HepG2 (cell line): ENCODE results near the gene WASF1. TPM values are rescaled to one million over a fixed set of nuclear protein-coding genes. Genes with fewer than 3 reads are reported as not detected.
A peak's percentile ranks its signal among the peaks of the same experiment; 100 is the strongest.

ENCODE experiments used
- AFF4 ChIP-seq: sonication (generic); formaldehyde crosslinking; IDR thresholded peaks from 2 replicates; pipeline ENCODE4 v1.4.0; 2020; ENCODE audit warnings: missing genetic modification reagents
- AGO2 ChIP-seq: fragments of 200-400 bp; formaldehyde crosslinking; optimal IDR thresholded peaks from 2 replicates; pipeline ENCODE3; 2017; ENCODE audit warnings: mild to moderate bottlenecking, low read depth, low read length, moderate library complexity
- CTCF ChIP-seq: sonication (generic); formaldehyde crosslinking; IDR thresholded peaks from 2 replicates; pipeline ENCODE4 v1.5.0; 2020; ENCODE audit warnings: mild to moderate bottlenecking, missing genetic modification reagents, moderate library complexity
- FOXA1 ChIP-seq, 2 experiments: fragments of 450-650 bp in 1 of 2; sonication (generic) in 1 of 2; formaldehyde crosslinking in 1 of 2; IDR thresholded peaks; 2 replicates each; pipeline versions ENCODE4 v1.4.0 to v1.6.1; 2016 to 2020; ENCODE audit warnings: missing genetic modification reagents in 1 of 2
- HDAC2 ChIP-seq: sonication (generic); formaldehyde crosslinking; IDR thresholded peaks from 2 replicates; pipeline ENCODE4 v1.4.0; 2020; ENCODE audit warnings: missing genetic modification reagents
- MED1 ChIP-seq: sonication (generic); formaldehyde crosslinking; IDR thresholded peaks from 2 replicates; pipeline ENCODE4 v1.4.0; 2020; ENCODE audit warnings: missing genetic modification reagents
- MLX ChIP-seq: IDR thresholded peaks from 2 replicates; pipeline ENCODE4 v1.6.1; 2016
- NAIF1 ChIP-seq: sonication (generic); formaldehyde crosslinking; IDR thresholded peaks from 2 replicates; pipeline ENCODE4 v1.5.0; 2020; ENCODE audit warnings: mild to moderate bottlenecking, missing genetic modification reagents, borderline replicate concordance
- NFE2 ChIP-seq: sonication (generic); formaldehyde crosslinking; IDR thresholded peaks from 2 replicates; pipeline ENCODE4 v1.4.0; 2020; ENCODE audit warnings: missing genetic modification reagents
- NR0B2 ChIP-seq: sonication (generic); formaldehyde crosslinking; IDR thresholded peaks from 2 replicates; pipeline ENCODE4 v1.4.0; 2020; ENCODE audit warnings: mild to moderate bottlenecking, missing genetic modification reagents
- RFXAP ChIP-seq: sonication (generic); formaldehyde crosslinking; IDR thresholded peaks from 2 replicates; pipeline ENCODE4 v1.4.0; 2020; ENCODE audit warnings: missing genetic modification reagents, borderline replicate concordance
- SMAD1 ChIP-seq: sonication (generic); formaldehyde crosslinking; IDR thresholded peaks from 2 replicates; pipeline ENCODE4 v1.4.0; 2020; ENCODE audit warnings: missing genetic modification reagents, low read depth, mild to moderate bottlenecking, borderline replicate concordance
- STAG1 ChIP-seq: sonication (generic); formaldehyde crosslinking; IDR thresholded peaks from 2 replicates; pipeline ENCODE4 v1.4.0; 2020; ENCODE audit warnings: missing genetic modification reagents
- YEATS4 ChIP-seq: sonication (generic); formaldehyde crosslinking; IDR thresholded peaks from 2 replicates; pipeline ENCODE4 v1.4.0; 2020; ENCODE audit warnings: missing genetic modification reagents, borderline replicate concordance
- ZNF687 ChIP-seq: sonication (generic); formaldehyde crosslinking; IDR thresholded peaks from 2 replicates; pipeline ENCODE4 v1.5.1; 2020; ENCODE audit warnings: mild to moderate bottlenecking, missing genetic modification reagents, moderate library complexity
- polyA plus RNA-seq, 8 experiments: library from polyadenylated mRNA; depleted of rRNA in 3 of 8; stranded (reverse) in 7 of 8; unstranded in 1 of 8; fragments of >200 nt; fragmentation: Illumina TruSeq in 4 of 8; extraction: Trizol in 4 of 8; gene quantifications; 2 replicates each; pipeline versions ENCODE4 v1.2.1 to v1.2.3, GENCODE V29; 2011 to 2016; ENCODE audit warnings: low read depth in 4 of 8, missing spikeins in 1 of 8, mixed read lengths in 1 of 8; ENCODE audit not compliant: insufficient read depth in 1 of 8
- total RNA-seq, 5 experiments: library from RNA; depleted of rRNA; stranded (reverse); fragments of >200 nt; fragmentation: Illumina TruSeq; extraction: Trizol; gene quantifications; 2 replicates each; pipeline ENCODE4 v1.2.3, GENCODE V29; 2016; ENCODE audit warnings: low read depth in 1 of 5

WASF1 gene
- total and polyA plus RNA-seq, 2 of the 13 experiments (the other 11 are each of a cell fraction or from before 2014, with no cell fraction given): 8.5 to 17.3 TPM

- TF ChIP-seq HDAC2 (peak; percentile 66; the same call in 1 of the 2 replicates), CTCF (no peak), MED1 (CRISPR knock-in tag) (0 out of 2 replicates have a peak, but pooled peaks have one; percentile 5), FOXA1 (IDR thresholded peaks at IDR 0.05) (no peak), FOXA1 (CRISPR knock-in tag; IDR thresholded peaks at IDR 0.05) (no peak), RFXAP (no peak), NAIF1 (CRISPR knock-in tag) (0 out of 2 replicates have a peak, but pooled peaks have one; percentile 50), STAG1 (CRISPR knock-in tag) (no peak), YEATS4 (CRISPR knock-in tag) (peak; percentile 39; the same call in 1 of the 2 replicates), SMAD1 (CRISPR knock-in tag) (0 out of 2 replicates have a peak, but pooled peaks have one; percentile 62), AFF4 (CRISPR knock-in tag) (no peak), NFE2 (CRISPR knock-in tag) (0 out of 2 replicates have a peak, but pooled peaks have one; percentile 20), ZNF687 (CRISPR knock-in tag) (no peak), AGO2 (no peak), MLX (CRISPR knock-in tag) (no peak), NR0B2 (no peak)
These were observed 948 bp upstream of the WASF1 start, which contains the start of gene CDC40 (continued) for GRCh38 chr6:110180228-110181008.
